K562 (cell line): ENCODE measurements around the gene C1orf146. TPM values are rescaled to one million over a fixed set of nuclear protein-coding genes. Genes with fewer than 3 reads are reported as not detected.

Experiments
- ATAC-seq: fragments of 200-7000 bp; cut with Tn5 transposase; 3 replicates; pipeline ENCODE4 v1.9.1; 2020; ENCODE audit warnings: moderate library complexity
- Bru-seq: library from RNA; stranded (reverse); fragments of 400-500 nt; gene quantifications from one replicate; lab custom pipeline; 2021; lab: Mats Ljungman, UMichigan
- BruChase-seq, 2 experiments: library from RNA; stranded (reverse); fragments of 400-500 nt; gene quantifications; one replicate each; lab custom pipeline; 2021; lab: Mats Ljungman, UMichigan
- BruUV-seq: library from RNA; stranded (reverse); fragments of 400-500 nt; replicated peaks from 2 replicates; lab custom pipeline; 2021; lab: Mats Ljungman, UMichigan
- CTCF ChIA-PET: fragments of 300-600 bp; formaldehyde crosslinking; extraction: SDS; loops from one replicate; lab custom pipeline; 2021; ENCODE audit warnings: low intra/inter-chr PET ratio; lab: Yijun Ruan, JAX
- POLR2A ChIA-PET: fragments of 300-600, 350-650 bp; sonication (Branson Sonifier 250); formaldehyde crosslinking; extraction: SDS; loops from one replicate; lab custom pipeline; 2021; ENCODE audit warnings: antibody characterized with exemption, inconsistent platforms; lab: Yijun Ruan, JAX
- DNase-seq, 4 experiments: peaks; one replicate each; pipeline versions ENCODE4 v3.0.0 to v3.0.0-alpha.2; 2011 to 2018; ENCODE audit warnings: low spot score in 3 of 4, mixed read lengths in 3 of 4; ENCODE audit errors: extremely low read depth in 1 of 4
- FAIRE-seq: peaks from 2 replicates; lab custom pipeline; 2011; peaks lifted over from hg19 to GRCh38; lab: Jason Lieb, UNC
- H2AFZ ChIP-seq: 2 replicates; pipeline ENCODE4 v1.6.0; 2011; ENCODE audit warnings: low read depth, low read length, control low read depth, inconsistent platforms
- H3K27ac ChIP-seq: fragments of 200-600 bp; 3 replicates; pipeline ENCODE4 v1.8.0; 2011; ENCODE audit warnings: low read depth, mild to moderate bottlenecking, control low read depth, inconsistent platforms, low read length, moderate library complexity, mixed read lengths; ENCODE audit errors: extremely low read depth
- H3K27me3 ChIP-seq, 2 experiments: fragments of 300-600 bp in 1 of 2; 2 replicates in 1 of 2; 3 replicates in 1 of 2; pipeline versions ENCODE4 v1.6.0 to v1.8.0; 2011; ENCODE audit warnings: inconsistent platforms in 2 of 2, low read length in 2 of 2, mild to moderate bottlenecking in 1 of 2, mixed read lengths in 1 of 2, moderate library complexity in 1 of 2; ENCODE audit not compliant: control insufficient read depth in 2 of 2, insufficient read depth in 2 of 2
- H3K36me3 ChIP-seq: fragments of 300-600 bp; 3 replicates; pipeline ENCODE4 v1.8.0; 2011; ENCODE audit warnings: mild to moderate bottlenecking, low read length, inconsistent platforms; ENCODE audit not compliant: control insufficient read depth, insufficient read depth
- H3K4me1 ChIP-seq, 2 experiments: fragments of 200-600 bp in 1 of 2; replicated peaks in 1 of 2; 2 replicates in 1 of 2; 3 replicates in 1 of 2; pipeline versions ENCODE4 v1.5.1 to v1.8.0; 2011; ENCODE audit warnings: inconsistent platforms in 2 of 2, low read length in 2 of 2, mild to moderate bottlenecking in 1 of 2, mixed read lengths in 1 of 2, moderate library complexity in 1 of 2; ENCODE audit not compliant: control insufficient read depth in 2 of 2, insufficient read depth in 2 of 2
- H3K4me2 ChIP-seq: 2 replicates; pipeline ENCODE4 v1.6.1; 2011; ENCODE audit warnings: low read length, control low read depth, inconsistent platforms, mixed read lengths; ENCODE audit not compliant: insufficient read depth
- H3K4me3 ChIP-seq: fragments of 200-600 bp; sonication (generic), shearing (Covaris generic); 2 replicates; pipeline ENCODE4 v1.5.1; 2016; ENCODE audit warnings: control low read depth, inconsistent platforms
- H3K79me2 ChIP-seq: fragments of 200-600 bp; 3 replicates; pipeline ENCODE4 v1.8.0; 2011; ENCODE audit warnings: low read length, inconsistent platforms; ENCODE audit not compliant: control insufficient read depth, insufficient read depth
- H3K9ac ChIP-seq, 2 experiments: 2 replicates each; pipeline versions ENCODE4 v1.6.0 to v1.6.1; 2011; ENCODE audit warnings: low read depth in 2 of 2, low read length in 2 of 2, control low read depth in 1 of 2, inconsistent platforms in 1 of 2, mild to moderate bottlenecking in 1 of 2, mixed read lengths in 1 of 2; ENCODE audit not compliant: insufficient read depth in 1 of 2
- H3K9me1 ChIP-seq: one replicate; pipeline ENCODE4 v1.6.0; 2011; ENCODE audit warnings: inconsistent platforms, mild to moderate bottlenecking, low read length, moderate library complexity; ENCODE audit not compliant: control insufficient read depth, insufficient read depth
- H3K9me3 ChIP-seq: replicated peaks from 2 replicates; pipeline ENCODE4 v1.5.1; 2011; ENCODE audit warnings: low read depth, low read length, inconsistent platforms; ENCODE audit not compliant: control insufficient read depth, insufficient read depth
- H4K20me1 ChIP-seq: replicated peaks from 2 replicates; pipeline ENCODE4 v1.6.1; 2011; ENCODE audit warnings: low read length, inconsistent platforms, mixed read lengths; ENCODE audit not compliant: control insufficient read depth, insufficient read depth
- KAT8 ChIP-seq: fragments of 450-650 bp; IDR thresholded peaks from 2 replicates; pipeline ENCODE4 v1.6.1; 2016; ENCODE audit warnings: low read depth, mild to moderate bottlenecking
- SMARCC2 ChIP-seq: fragments of 450-650 bp; IDR thresholded peaks from 2 replicates; pipeline ENCODE4 v1.6.1; 2017; ENCODE audit warnings: antibody characterized with exemption, moderate library complexity, mild to moderate bottlenecking, low read depth
- TCF7L2 ChIP-seq: fragments of 150-350 bp; IDR thresholded peaks from 2 replicates; pipeline ENCODE4 v1.6.1; 2016; ENCODE audit warnings: low read depth, mild to moderate bottlenecking, low read length, moderate library complexity
- WGBS: fragments of 100-300 bp; shearing (Covaris generic); methylation state at CpG from one replicate; pipeline ENCODE4 v1.1.6; 2016; ENCODE audit warnings: low coverage, mixed read lengths; ENCODE audit not compliant: insufficient coverage; ENCODE audit errors: missing lambda C conversion rate; 5-methylcytosine and 5-hydroxymethylcytosine counted together
- in situ Hi-C: fragments of 300-500 bp; cut with MboI; formaldehyde crosslinking; loops from 4 replicates; pipeline ENCODE4 v1.15.0; 2018; ENCODE audit warnings: inconsistent platforms, mixed read lengths
- intact Hi-C: fragments of 100-400 bp; cut with micrococcal nuclease; formaldehyde crosslinking; loops from 2 replicates; pipeline ENCODE4 v1.14.2; 2022
- long read RNA-seq, 3 experiments: library from polyadenylated mRNA in 2 of 3; library from RNA in 1 of 3; unstranded in 2 of 3; stranded (forward) in 1 of 3; transcript quantifications; one replicate each; pipeline ENCODE4 v2.0.0, GENCODE V29; 2019 to 2022
- polyA minus RNA-seq, 3 experiments: library from RNA; depleted of rRNA, polyadenylated mRNA; stranded (reverse); fragments of >200 nt; gene quantifications; 2 replicates each; pipeline ENCODE4 v1.2.3, GENCODE V29; 2011
- polyA plus RNA-seq, 8 experiments: library from polyadenylated mRNA; depleted of rRNA in 4 of 8; stranded (reverse) in 5 of 8; unstranded in 3 of 8; fragments of >200 nt; fragmentation: Nextera tagmentation in 2 of 8; fragmentation: Illumina TruSeq in 1 of 8; extraction: Ambion mirVana in 2 of 8; extraction: Trizol in 1 of 8; gene quantifications; 2 replicates each; pipeline versions ENCODE4 v1.2.1 to v1.2.3, GENCODE V29; 2011 to 2014; ENCODE audit warnings: inconsistent platforms in 1 of 8, missing spikeins in 1 of 8
- total RNA-seq, 7 experiments: library from RNA; depleted of rRNA in 6 of 7; stranded (reverse); fragments of >200 nt in 6 of 7; fragmentation: Illumina TruSeq in 2 of 7; extraction: Trizol in 2 of 7; gene quantifications; 2 replicates each; pipeline versions ENCODE4 v1.2.1 to v1.2.3, GENCODE V29; 2011 to 2021; ENCODE audit warnings: low replicate concordance in 1 of 7
- TF ChIP-seq, protein P1 (sequence below): sonication (generic); formaldehyde crosslinking; IDR thresholded peaks from 2 replicates; pipeline ENCODE4 v1.9.0; 2022; ENCODE audit warnings: mild to moderate bottlenecking, missing genetic modification reagents

C1orf146 gene, protein sequence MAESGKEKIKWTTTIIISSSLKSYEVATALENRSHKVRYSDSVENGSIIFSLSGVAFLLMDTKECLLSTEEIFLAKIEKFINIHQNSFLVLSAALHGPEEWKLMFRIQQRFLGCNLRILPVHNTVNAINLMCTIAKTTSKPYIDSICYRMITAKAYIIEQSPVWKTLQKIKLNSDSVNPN
- not detected in 2 replicates for total RNA-seq (2011; cell fraction: chromatin; rRNA removed; ENCODE audit: low replicate concordance)
- not detected in 2 replicates for total RNA-seq (2011; cell fraction: nucleolus; rRNA removed)
- not detected in 2 replicates for total RNA-seq (2011; cell fraction: nucleoplasm; rRNA removed)
- total RNA-seq (2014; rRNA removed) = not detected in 2 replicates
- not detected in 2 replicates for total RNA-seq (2014; rRNA removed; fragmentation: Illumina TruSeq; extraction: Trizol)
- not detected in 2 replicates for total RNA-seq (2015; rRNA removed; fragmentation: Illumina TruSeq; extraction: Trizol)
- total RNA-seq (2021) = not detected in 2 replicates
- not detected in 2 replicates for polyA plus RNA-seq (2011; rRNA removed)
- polyA plus RNA-seq (2011; cell fraction: cytosol; rRNA removed) = not detected in 2 replicates
- not detected in 2 replicates for polyA plus RNA-seq (2011; cell fraction: nucleus; rRNA removed)
- 0.17 TPM in 1 of 2 replicates, not detected in the other for polyA plus RNA-seq (2012)
- not detected in 2 replicates for polyA plus RNA-seq (2014; fragmentation: Illumina TruSeq; extraction: Trizol)
- polyA plus RNA-seq (2014; fragmentation: Nextera tagmentation; extraction: Ambion mirVana) = under 1 TPM in 1 of 2 experiments, not detected in 1; 0.10 TPM
- not detected in 2 replicates for polyA plus RNA-seq (2014; rRNA removed)
- not detected in 2 replicates for polyA minus RNA-seq (2011; rRNA and poly(A)+ RNA removed)
- not detected in 2 replicates for polyA minus RNA-seq (2011; cell fraction: cytosol; rRNA and poly(A)+ RNA removed)
- polyA minus RNA-seq (2011; cell fraction: nucleus; rRNA and poly(A)+ RNA removed) = not detected in 2 replicates
- percentile 24 among the genes with signal in this experiment for Bru-seq, nascent RNA
- BruChase-seq, experiment 1, labeled RNA remaining after a 2-hour chase = percentile 31 among the genes with signal in this experiment
- percentile 24 among the genes with signal in this experiment for BruChase-seq, experiment 2, labeled RNA remaining after a 6-hour chase
- long read RNA-seq, experiment 1 = 0 reads
- long read RNA-seq, experiment 2 = 0 reads
- long read RNA-seq, experiment 3 = 0 reads

DNA sequence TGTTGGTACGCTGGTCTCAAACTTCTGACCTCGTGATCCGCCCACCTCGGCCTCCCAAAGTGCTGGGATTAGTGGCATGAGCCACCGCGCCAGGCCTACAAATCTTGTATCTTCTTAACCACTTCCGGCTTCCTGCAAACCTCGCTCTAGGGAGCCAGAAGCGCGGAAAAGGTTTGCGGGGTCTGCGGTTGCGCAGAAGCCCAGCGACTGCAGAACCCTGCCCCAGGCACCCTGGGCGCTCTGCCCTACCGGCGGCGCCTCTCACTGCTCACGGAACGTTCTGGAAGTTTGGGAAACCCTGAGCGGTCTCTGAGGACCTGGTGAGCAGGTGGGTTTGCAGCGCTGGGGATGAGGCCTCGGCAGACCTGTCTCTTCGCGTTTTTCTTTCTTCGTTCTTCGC, at the start of gene C1orf146:
TSS of gene C1orf146 (plus strand) at position 195 of the 400 bp plus-strand sequence. CDS start 13,506 bp downstream, outside the sequence.
- Histone ChIP-seq H3K27me3 (peaks cover 0 to 5% of the 10 kb centered on the region in 2 experiments; a peak in 1 of 5 replicates), H3K9ac (no peak within 1 kb of the TSS), H3K36me3 (no peaks in the 10 kb centered on the region), H2AFZ (no peak within 1 kb of the TSS), H3K79me2 (no peaks in the 10 kb centered on the region), H3K4me3 (no peak within 1 kb of the TSS), H3K9me1 (no peaks in the 10 kb centered on the region), H3K9me3 (no peaks in the 10 kb centered on the region), H3K4me2 (no peak within 1 kb of the TSS), H3K27ac (no peak within 1 kb of the TSS), H4K20me1 (no peaks in the 10 kb centered on the region), H3K4me1 (no peaks in the 10 kb centered on the region)
- 51% methylated on average over 23 of the region's 27 CpGs for WGBS
- intact Hi-C loops = no loop called here
- CTCF ChIA-PET = no interaction called here
- no peak for ATAC-seq
- in situ Hi-C loops = no loop called here
- FAIRE-seq = no peak
- no TSS peak for BruUV-seq
- no peak for TF ChIP-seq TCF7L2
- TF ChIP-seq SMARCC2 = no peak
- TF ChIP-seq, protein P1, sequence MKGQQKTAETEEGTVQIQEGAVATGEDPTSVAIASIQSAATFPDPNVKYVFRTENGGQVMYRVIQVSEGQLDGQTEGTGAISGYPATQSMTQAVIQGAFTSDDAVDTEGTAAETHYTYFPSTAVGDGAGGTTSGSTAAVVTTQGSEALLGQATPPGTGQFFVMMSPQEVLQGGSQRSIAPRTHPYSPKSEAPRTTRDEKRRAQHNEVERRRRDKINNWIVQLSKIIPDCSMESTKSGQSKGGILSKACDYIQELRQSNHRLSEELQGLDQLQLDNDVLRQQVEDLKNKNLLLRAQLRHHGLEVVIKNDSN (CRISPR knock-in tag) = no peak
- TF ChIP-seq KAT8 = no peak
- DNase-seq = no peak
- POLR2A ChIA-PET = no interaction called here
